OCI-M2 (cell line): Measurements from ENCODE around the gene PIGU.
"Not testable (repeated sequence)": the region's sequence is repeated elsewhere in the genome, so short reads cannot be mapped to it uniquely, and the experiment has no call there.

Experiments used
- DNase-seq: peaks from one replicate; lab custom pipeline; 2025; ENCODE audit not compliant: unreplicated experiment; lab: John Stamatoyannopoulos, UW

PIGU gene

GRCh38 chr20:34515484-34516246, 161.2 kb downstream of the PIGU start:
- DNase-seq = peak; percentile 37

GRCh38 chr20:34514897-34515483, 161.9 kb downstream of the PIGU start:
- DNase-seq = no peak

GRCh38 chr20:34514034-34514433, 162.9 kb downstream of the PIGU start:
- DNase-seq = not testable (repeated sequence)

- no peak for DNase-seq
These were observed 163.9 kb downstream of the PIGU start for GRCh38 chr20:34512955-34513419.

- DNase-seq = no peak
These were observed 164.5 kb downstream of the PIGU start for GRCh38 chr20:34512266-34512954.

GRCh38 chr20:34511891-34512265, 165.0 kb downstream of the PIGU start:
- DNase-seq = no peak

- DNase-seq = no peak
These were observed 166.3 kb downstream of the PIGU start for GRCh38 chr20:34510575-34510974.
